ENCODE results near the gene ASXL3.

DNA sequence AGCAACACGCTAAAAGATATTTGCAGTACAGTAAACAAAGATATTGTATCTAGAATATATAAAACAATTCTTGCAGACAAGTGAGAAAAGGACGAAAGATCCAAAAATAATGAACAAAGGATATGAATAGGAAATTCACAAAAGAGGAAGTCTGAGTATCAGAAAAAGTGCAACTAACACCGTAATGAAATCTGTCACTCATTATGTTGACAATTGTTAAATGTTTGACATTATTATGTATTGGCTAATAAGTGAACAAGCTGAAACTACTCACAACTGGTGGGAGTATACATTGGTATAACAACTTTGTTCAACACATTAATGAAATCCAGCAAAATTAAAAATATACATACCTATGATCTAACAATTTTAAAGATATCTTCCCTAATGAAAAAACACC is 36.7 kb upstream of the ASXL3 start:
- no peak for TF ChIP-seq FOXK2 (IDR thresholded peaks at IDR 0.05)
- TF ChIP-seq TARDBP (IDR thresholded peaks at IDR 0.05): no peak
- TF ChIP-seq BHLHE40 (IDR thresholded peaks at IDR 0.05; ENCODE audit: borderline replicate concordance): no peak
- no peak for TF ChIP-seq FOXM1 (IDR thresholded peaks at IDR 0.05; ENCODE audit: borderline replicate concordance)
- TF ChIP-seq CTBP1 (IDR thresholded peaks at IDR 0.05; ENCODE audit: borderline replicate concordance): no peak
- TF ChIP-seq ARNT (IDR thresholded peaks at IDR 0.05): no peak
- TF ChIP-seq FOXA1 (IDR thresholded peaks at IDR 0.05): no peak
